Endothelial cell of umbilical vein (primary cell): ENCODE data around the gene NOL12.

Experiments used
- CTCF ChIP-seq, 2 donors: IDR thresholded peaks; 1 replicate in 1 of 2; 2 replicates in 1 of 2; pipeline ENCODE4 v1.5.1; 2011; ENCODE audit warnings: low read length in 2 of 2, mild to moderate bottlenecking in 2 of 2, moderate library complexity in 2 of 2, control low read depth in 1 of 2, inconsistent platforms in 1 of 2, low read depth in 1 of 2; ENCODE audit not compliant: insufficient read depth in 1 of 2; ENCODE audit errors: extremely low read depth in 1 of 2
- FOS ChIP-seq: IDR thresholded peaks from 2 replicates; pipeline ENCODE4 v1.6.1; 2011; ENCODE audit warnings: mild to moderate bottlenecking, low read length, moderate library complexity, borderline replicate concordance; ENCODE audit not compliant: insufficient read depth
- MAX ChIP-seq: IDR thresholded peaks from 2 replicates; pipeline ENCODE4 v1.6.1; 2011; ENCODE audit not compliant: insufficient read depth, insufficient read length
- MYC ChIP-seq: IDR thresholded peaks from one replicate; pipeline ENCODE4 v1.6.1; 2011; ENCODE audit warnings: mild to moderate bottlenecking, low read depth, low read length
- POLR2A ChIP-seq: IDR thresholded peaks from 2 replicates; pipeline ENCODE4 v1.6.1; 2012; ENCODE audit warnings: low read depth, mild to moderate bottlenecking, control low read depth, low read length

GRCh38 chr22:37664249-37665101 is 21.7 kb upstream of the NOL12 start:
- no peak for TF ChIP-seq CTCF (IDR thresholded peaks at IDR 0.05; ENCODE audit: extremely low read depth in 1 of 2, insufficient read depth in 1 of 2, low read depth in 1 of 2, low read length in 2 of 2)
- TF ChIP-seq MYC = no peak
- TF ChIP-seq MAX = no peak
- TF ChIP-seq POLR2A = no peak
- TF ChIP-seq FOS = no peak
